ENCODE measurements around the gene SPECC1L. TPM values are rescaled to one million over a fixed set of nuclear protein-coding genes. Genes with fewer than 3 reads are reported as not detected.
"Not testable (repeated sequence)": the region's sequence is repeated elsewhere in the genome, so short reads cannot be mapped to it uniquely, and the experiment has no call there.

Gene SPECC1L, protein sequence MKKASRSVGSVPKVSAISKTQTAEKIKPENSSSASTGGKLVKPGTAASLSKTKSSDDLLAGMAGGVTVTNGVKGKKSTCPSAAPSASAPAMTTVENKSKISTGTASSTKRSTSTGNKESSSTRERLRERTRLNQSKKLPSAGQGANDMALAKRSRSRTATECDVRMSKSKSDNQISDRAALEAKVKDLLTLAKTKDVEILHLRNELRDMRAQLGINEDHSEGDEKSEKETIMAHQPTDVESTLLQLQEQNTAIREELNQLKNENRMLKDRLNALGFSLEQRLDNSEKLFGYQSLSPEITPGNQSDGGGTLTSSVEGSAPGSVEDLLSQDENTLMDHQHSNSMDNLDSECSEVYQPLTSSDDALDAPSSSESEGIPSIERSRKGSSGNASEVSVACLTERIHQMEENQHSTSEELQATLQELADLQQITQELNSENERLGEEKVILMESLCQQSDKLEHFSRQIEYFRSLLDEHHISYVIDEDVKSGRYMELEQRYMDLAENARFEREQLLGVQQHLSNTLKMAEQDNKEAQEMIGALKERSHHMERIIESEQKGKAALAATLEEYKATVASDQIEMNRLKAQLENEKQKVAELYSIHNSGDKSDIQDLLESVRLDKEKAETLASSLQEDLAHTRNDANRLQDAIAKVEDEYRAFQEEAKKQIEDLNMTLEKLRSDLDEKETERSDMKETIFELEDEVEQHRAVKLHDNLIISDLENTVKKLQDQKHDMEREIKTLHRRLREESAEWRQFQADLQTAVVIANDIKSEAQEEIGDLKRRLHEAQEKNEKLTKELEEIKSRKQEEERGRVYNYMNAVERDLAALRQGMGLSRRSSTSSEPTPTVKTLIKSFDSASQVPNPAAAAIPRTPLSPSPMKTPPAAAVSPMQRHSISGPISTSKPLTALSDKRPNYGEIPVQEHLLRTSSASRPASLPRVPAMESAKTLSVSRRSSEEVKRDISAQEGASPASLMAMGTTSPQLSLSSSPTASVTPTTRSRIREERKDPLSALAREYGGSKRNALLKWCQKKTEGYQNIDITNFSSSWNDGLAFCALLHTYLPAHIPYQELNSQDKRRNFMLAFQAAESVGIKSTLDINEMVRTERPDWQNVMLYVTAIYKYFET
- polyA plus RNA-seq (2013, experiment 1 of 2; ENCODE audit: insufficient read length) = 31.1 TPM
- polyA plus RNA-seq (2013, experiment 2 of 2; ENCODE audit: insufficient read length) = 30.8 TPM

DNA sequence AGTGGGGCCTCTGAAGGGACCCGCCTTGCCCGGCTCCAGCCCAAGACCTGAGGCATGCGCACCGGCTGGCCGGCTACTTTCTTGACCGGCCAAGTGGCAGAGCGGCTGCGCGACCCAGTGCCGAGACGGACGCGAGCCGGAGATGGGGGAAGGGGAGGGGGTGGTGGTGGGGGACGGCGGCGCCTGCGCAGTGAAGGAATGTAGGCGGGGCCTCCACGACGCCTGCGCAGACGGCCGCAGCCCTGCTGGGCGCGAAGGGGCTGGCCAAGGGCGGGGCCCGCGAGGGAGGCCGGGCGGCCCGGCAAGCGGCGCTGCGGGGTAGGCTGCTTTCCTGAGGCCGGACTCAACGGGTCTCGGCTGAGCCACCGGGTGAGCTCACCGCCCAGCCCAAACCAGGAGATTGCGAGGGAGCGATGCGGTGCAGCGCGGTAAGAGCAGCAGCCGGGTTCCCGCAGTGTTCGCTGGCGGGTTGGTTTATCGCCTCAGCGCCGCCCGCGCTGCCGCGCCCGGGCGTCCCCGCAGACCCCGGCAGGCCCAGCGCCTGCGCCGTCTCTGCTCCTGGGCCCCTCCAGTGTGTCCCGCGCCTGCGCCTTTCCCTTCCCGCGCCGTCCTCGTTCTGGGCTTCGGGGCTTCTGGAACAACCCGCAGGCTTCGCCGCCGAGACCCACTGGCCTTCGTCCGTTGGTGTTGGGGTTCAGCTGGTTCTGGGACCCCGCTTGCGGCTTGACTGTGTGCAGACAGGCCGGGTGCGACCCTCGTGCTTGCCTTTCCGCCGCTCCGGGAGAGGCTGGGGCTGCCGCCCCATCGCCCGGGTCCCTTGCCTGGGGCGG lies at the start of gene SPECC1L:
Gene SPECC1L, plus strand, starts transcription at position 276 of the 830 bp plus-strand sequence. CDS start 31,401 bp downstream, outside the sequence.
- peak; percentile 92 for DNase-seq

DNA sequence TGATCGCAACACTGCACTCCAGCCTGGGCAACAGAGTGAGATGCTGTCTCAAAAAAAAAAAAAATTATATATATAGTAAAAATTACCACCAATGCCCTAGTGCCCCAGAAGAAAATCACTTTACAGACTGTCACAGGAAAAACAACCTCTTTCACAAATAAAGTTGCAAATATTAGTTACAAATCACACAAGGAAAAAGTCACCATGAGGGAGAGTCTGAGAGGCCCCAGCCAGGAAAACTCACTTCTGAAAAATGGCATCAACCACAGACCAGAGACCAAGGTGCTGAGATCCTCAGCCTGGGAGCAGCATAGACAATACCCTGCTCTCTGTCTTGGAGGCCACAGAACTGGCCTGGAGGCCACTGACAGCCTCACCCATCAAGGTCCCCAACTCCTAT lies 46.2 kb upstream of the SPECC1L start:
- no peak for DNase-seq

- no peak for DNase-seq
Observed at GRCh38 chr22:24225044-24225601, 45.5 kb upstream of the SPECC1L start.

DNA sequence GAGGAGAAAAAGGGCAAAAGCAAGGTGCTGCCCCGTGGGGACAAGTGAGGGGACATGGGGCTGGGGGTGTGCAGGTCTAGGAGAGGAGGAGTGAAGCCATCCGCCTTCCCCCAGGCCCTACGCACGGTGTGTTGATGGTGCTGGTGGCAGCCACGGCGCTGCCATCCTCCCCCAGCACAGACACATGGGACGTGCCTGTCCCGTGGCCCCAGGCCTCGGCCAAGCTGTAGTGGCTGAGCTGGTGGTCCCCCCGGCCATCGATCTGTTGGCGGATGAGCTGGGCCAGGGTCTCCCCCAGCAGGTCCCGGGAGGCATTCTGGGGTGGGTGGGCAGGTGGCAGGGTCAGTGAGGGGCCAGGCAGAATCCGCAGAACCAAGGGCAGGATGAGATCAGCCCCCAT lies 44.7 kb upstream of the SPECC1L start:
- no peak for DNase-seq

DNA sequence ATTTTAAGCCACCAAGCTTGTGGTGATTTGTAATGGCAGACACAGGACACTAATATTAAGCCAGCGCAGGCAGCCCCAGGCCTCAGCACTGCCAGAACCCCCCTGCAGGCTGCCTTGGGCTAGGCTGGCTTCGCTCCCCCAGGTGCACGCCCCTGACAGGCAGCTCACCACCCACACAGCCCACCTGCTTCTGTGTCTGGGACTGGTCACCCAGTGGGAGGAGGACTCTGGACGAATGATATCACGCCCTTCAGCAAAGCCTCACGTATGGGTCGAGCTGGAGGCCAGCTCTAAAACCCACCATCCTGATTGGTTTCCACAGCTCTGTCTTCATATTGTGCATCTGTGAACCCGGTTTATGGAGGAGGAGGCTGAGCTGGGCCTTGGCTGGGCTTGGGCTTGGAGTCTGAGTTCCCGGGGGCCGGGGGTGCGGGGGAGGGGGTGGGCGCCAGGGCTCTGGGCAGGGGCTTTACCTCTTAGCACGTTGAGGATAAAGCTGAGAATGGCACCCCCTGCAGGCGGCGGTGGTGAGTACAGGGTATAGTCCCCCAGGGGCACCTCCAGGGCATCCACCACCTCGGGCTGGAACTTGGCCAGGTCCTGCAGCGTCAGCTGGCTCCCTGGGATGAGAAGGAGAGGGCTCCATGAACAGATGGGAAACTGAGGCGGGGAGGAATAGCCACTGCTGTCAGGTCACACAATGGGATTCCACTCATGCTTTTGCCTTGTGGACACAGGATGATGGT lies 39.5 kb upstream of the SPECC1L start:
- no peak for DNase-seq

DNA sequence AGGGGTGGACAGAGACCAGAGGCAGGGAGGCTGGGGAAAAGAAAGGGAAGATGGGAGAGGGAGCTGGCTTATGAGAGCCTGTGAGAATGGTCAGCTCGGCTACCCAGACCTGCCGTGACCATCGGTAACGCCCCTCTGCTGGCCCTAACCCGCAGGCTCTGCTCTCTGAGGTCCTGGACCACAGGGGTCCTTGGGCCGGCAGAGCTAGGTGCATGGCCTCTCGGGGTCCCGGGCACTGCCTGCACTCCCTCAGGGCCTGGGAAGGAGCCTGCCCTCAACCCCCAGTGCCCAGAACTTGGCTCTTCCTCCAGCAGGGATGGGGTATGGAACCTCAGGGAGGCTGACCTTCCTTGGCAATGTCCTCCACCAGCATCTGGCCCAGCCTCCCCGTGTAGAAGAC lies 38.9 kb upstream of the SPECC1L start:
- no peak for DNase-seq

DNA sequence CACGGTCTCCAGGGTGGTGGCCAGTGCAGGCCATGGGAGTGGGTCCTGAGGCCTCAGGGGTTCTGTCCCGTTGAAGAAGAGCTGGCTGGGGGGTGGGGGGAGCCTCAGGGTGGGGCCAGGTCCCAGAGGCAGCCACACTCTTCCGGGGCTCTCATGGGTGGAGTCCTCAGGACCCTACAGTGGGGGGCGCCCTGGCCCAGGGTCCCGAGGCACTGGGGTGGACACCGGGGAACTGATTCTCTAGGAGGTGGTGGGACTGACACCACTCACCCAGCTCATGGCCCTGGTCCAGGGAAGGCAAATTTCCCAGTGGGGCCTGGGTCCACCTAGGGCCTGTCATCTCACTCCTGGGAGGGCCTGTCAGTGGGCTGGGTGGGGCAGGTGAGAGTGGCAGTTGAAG lies 38.5 kb upstream of the SPECC1L start:
- no peak for DNase-seq

DNA sequence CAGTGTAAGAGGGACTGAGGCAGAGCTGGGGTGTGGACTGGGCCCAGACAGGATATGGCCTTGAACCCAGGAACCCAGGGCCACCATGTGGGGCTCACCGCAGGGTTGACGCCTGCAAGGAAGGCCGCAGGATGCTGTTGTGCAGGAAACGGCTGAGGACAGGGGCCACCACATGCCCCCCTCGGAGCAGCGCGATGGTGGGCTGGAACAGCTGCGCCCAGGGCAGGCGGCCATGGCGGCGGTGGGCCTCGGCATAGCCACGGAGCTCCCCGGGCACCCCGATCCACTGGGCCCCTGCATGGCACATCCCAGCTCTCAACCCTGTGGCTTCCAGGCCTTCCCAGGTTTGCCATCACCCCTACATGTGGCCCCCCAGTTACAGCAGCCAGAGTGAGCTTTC lies 37.9 kb upstream of the SPECC1L start:
- no peak for DNase-seq

- DNase-seq = no peak
Observed at GRCh38 chr22:24233235-24233634, 37.4 kb upstream of the SPECC1L start.

GRCh38 chr22:24233816-24234215 lies 36.8 kb upstream of the SPECC1L start:
- no peak for DNase-seq

- no peak for DNase-seq
Observed at GRCh38 chr22:24235315-24235714, 35.3 kb upstream of the SPECC1L start.

GRCh38 chr22:24236656-24237055 lies 34.0 kb upstream of the SPECC1L start:
- DNase-seq = peak; percentile 65

DNA sequence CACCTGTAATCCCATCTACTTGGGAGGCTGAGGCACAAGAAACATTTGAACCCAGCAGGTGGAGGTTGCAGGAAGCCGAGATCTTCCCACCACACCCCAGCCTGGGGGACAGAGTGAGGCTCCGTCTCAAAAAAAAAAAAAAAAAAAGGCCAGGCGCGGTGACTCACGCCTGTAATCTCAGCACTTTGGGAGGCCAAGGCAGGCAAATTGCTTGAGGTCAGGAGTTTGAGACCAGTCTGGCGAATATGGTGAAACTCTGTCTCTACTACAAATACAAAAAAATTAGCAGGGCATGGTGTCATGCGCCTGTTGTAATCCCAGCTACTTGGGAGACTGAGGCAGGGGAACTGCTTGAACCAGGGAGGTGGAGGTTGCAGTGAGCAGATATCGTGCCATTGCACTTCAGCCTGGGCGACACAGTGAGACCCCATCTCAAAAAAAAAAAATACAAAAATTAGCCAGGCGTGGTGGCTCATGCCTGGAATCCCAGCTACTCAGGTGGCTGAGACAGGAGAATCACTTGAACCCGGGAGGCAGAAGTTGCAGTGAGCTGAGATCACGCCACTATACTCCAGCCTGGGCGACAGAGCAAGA lies 32.4 kb upstream of the SPECC1L start:
- not testable (repeated sequence) for DNase-seq

DNA sequence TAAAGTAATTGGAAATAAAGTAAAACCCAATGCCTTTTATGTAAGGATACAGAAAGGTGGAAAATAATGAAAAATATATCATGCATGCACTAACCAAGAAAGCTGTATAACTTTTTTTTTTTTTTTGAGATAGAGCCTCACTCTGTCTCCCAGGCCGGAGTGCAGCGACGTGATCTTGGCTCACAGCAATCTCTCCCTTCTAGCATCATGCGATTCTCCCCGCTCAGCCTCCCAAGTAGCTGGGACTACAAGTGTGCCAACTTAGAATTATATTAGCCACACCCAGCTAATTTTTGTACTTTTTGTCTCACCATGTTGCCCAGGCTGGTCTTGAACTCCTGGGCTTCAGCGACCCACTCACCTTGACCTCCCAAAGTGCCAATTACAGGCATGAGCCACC lies 30.2 kb upstream of the SPECC1L start:
- DNase-seq = no peak

DNA sequence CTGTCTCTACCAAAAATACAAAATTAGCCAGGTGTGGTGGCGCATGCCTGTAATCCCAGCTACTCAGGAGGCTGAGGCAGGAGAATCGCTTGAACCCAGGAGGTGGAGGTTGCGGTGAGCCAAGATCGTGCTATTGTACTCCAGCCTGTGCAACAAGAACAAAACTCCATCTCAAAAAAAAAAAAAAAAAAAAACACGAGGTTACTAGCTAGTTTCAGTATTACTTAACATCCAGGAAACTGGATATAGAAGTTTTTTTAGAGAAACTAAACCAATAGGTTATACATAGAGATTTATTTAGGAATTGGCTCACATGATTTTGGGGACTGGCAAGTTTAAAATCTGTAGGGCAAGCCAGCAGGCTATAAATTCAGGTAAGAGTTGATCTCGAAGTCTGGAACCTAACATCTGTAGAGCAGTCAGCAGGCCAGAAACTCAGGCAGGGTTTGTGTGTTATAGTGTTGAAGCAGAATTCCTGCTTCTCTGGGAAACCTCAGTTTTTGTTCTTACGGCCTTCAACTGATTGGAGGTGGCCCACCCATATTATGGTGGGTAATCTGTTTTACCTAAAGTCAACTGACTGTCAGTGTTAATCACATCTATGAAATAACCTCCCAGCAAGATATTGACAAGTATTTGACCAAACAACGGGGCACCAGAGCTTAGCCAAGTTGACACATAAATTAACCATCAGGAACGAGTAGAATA lies 29.5 kb upstream of the SPECC1L start:
- not testable (repeated sequence) for DNase-seq

GRCh38 chr22:24243417-24243816 lies 27.2 kb upstream of the SPECC1L start:
- not testable (repeated sequence) for DNase-seq

DNA sequence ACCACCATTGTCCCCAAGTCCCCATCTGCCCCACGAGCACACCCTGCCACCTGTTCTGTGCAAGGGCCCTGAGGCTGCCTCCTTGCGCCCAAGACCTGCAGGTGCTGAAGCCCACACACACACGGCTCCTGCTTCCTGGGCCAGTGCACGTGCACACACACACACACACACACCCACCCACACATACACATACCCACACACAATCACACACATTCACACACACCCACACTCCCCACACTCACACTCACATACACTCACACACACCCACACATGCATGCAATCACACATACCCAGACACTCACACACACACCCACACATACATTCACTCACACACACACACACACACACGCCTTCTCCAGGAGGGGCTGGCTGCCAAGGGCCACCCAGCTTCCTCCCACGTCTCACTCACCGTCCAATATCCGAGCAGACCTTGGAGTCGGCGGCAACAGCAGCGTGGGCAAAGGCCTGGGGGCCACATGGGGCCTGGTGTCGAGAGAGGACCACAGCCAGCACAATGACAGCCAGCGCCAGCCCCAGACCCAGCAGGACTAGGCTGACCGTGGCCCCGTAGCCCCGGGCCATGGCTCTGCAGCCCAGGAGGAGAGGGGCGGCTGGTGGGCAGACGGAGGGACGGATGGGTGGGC lies 26.4 kb upstream of the SPECC1L start:
- peak; percentile 41 for DNase-seq

DNA sequence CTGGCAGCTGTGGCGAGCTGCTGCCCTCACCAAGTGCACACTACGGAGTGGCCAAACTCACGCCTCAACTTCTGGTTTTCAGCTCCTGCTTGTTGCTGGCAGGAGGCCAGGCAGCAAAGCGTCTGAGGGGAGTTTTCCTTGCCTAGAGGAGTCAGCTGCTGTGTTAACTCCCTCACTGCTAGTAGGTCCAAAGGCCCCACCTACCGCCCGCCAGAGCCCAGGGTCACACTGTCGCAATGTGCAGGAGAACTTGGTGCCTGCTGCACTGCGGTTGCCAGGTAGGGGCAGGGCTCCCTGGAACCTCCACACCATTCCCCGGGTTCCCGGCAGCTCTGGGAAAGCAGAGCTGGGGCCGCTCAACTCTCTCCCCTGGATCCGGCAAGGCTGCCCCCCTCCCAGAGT lies 25.6 kb upstream of the SPECC1L start, which contains the start of gene GGT5:
Gene GGT5, minus strand, starts transcription at position 53 of the 402 bp plus-strand sequence. CDS start 357 bp downstream, outside the sequence.
- not testable (repeated sequence) for DNase-seq
